ENCODE measurements around the gene TAS2R16.
"Not testable (repeated sequence)": the region's sequence is repeated elsewhere in the genome, so short reads cannot be mapped to it uniquely, and the experiment has no call there.

TAS2R16 gene

GRCh38 chr7:122974229-122974628 lies 21.3 kb downstream of the TAS2R16 start:
- no peak for DNase-seq (ENCODE audit: low read depth in 1 of 2, low spot score in 1 of 2)

- no peak for DNase-seq (ENCODE audit: low read depth in 1 of 2, low spot score in 1 of 2)
Observed at GRCh38 chr7:122972056-122972455, 23.4 kb downstream of the TAS2R16 start.

- DNase-seq (ENCODE audit: low read depth in 1 of 2, low spot score in 1 of 2): no peak
Observed at GRCh38 chr7:122970740-122971725, 24.5 kb downstream of the TAS2R16 start.

- no peak for DNase-seq (ENCODE audit: low read depth in 1 of 2, low spot score in 1 of 2)
Observed at GRCh38 chr7:122968389-122968788, 27.1 kb downstream of the TAS2R16 start.

GRCh38 chr7:122965306-122965705 lies 30.2 kb downstream of the TAS2R16 start:
- no peak for DNase-seq (ENCODE audit: low read depth in 1 of 2, low spot score in 1 of 2)

GRCh38 chr7:122953678-122954077 lies 41.8 kb downstream of the TAS2R16 start:
- not testable (repeated sequence) for DNase-seq (ENCODE audit: low read depth in 1 of 2, low spot score in 1 of 2)

GRCh38 chr7:122951006-122951405 lies 44.5 kb downstream of the TAS2R16 start:
- DNase-seq (ENCODE audit: low read depth in 1 of 2, low spot score in 1 of 2): no peak

GRCh38 chr7:122949186-122949585 lies 46.3 kb downstream of the TAS2R16 start:
- DNase-seq (ENCODE audit: low read depth in 1 of 2, low spot score in 1 of 2): no peak

Measured in stimulated activated CD4-positive, alpha-beta T cell treated with anti-CD3 and anti-CD28 coated beads, Interleukin-15, amount 100 ng/mL, for 1 hour (primary cell).